ENCODE measurements around the gene RIPPLY2. TPM values are rescaled to one million over a fixed set of nuclear protein-coding genes. Genes with fewer than 3 reads are reported as not detected.

RIPPLY2 gene
- total and polyA plus RNA-seq, 2 donors (not counting 3 experiments of a cell fraction or from before 2014, with no cell fraction given) = 0.25 to 0.53 TPM

DNA sequence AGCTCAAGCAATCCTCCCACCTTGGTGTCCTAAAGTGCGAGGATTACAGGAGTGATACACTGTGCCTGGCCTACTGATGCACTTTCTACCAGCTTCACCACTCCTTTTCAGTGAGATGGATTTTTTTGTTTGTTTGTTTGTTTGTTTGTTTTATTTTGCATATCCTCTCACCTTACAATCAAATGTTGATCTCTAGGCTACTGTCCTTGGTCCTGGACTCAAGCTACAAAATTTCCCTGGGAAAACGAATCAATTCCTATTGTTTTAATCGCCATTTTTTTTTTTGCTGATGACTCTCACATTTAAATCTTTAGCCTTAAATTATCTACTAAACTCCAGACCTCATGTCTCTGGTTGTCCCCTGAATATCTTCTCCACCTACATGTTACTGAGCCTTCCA is 3.5 kb upstream of the RIPPLY2 start:
- FAIRE-seq = no peak

More for the DNA sequence above, 3.5 kb upstream of the RIPPLY2 start:
- no peaks in the 10 kb centered on the region for H3K79me2 ChIP-seq (ENCODE audit: control insufficient read depth, insufficient read depth, low read length)
- ChIA-PET CTCF (interaction anchor here (1.0 kb wide), 1 partner anchor 10 kb away, joined by 4 read pairs; the partner anchor contains the start of gene CYB5R4), POLR2A (no interaction called here)
- H3K4me2 ChIP-seq (ENCODE audit: insufficient read depth, low read length) = no peak overlapping the region
- TF ChIP-seq FOS (IDR thresholded peaks at IDR 0.05; ENCODE audit: borderline replicate concordance, insufficient read depth, low read length) = no peak
- TF ChIP-seq, protein P1, sequence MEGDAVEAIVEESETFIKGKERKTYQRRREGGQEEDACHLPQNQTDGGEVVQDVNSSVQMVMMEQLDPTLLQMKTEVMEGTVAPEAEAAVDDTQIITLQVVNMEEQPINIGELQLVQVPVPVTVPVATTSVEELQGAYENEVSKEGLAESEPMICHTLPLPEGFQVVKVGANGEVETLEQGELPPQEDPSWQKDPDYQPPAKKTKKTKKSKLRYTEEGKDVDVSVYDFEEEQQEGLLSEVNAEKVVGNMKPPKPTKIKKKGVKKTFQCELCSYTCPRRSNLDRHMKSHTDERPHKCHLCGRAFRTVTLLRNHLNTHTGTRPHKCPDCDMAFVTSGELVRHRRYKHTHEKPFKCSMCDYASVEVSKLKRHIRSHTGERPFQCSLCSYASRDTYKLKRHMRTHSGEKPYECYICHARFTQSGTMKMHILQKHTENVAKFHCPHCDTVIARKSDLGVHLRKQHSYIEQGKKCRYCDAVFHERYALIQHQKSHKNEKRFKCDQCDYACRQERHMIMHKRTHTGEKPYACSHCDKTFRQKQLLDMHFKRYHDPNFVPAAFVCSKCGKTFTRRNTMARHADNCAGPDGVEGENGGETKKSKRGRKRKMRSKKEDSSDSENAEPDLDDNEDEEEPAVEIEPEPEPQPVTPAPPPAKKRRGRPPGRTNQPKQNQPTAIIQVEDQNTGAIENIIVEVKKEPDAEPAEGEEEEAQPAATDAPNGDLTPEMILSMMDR (IDR thresholded peaks at IDR 0.05; ENCODE audit: extremely low read depth in 1 of 2, insufficient read depth in 1 of 2, low read depth in 1 of 2, low read length in 2 of 2) = no peak
- TF ChIP-seq EZH2 (IDR thresholded peaks at IDR 0.05; ENCODE audit: borderline replicate concordance, low read depth, low read length, severe bottlenecking) = no peak
- no peak for TF ChIP-seq POLR2AphosphoS5 (IDR thresholded peaks at IDR 0.05; ENCODE audit: insufficient read depth, low read depth, low read length)
- TF ChIP-seq, protein P2, sequence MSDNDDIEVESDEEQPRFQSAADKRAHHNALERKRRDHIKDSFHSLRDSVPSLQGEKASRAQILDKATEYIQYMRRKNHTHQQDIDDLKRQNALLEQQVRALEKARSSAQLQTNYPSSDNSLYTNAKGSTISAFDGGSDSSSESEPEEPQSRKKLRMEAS (IDR thresholded peaks at IDR 0.05; ENCODE audit: insufficient read depth, insufficient read length) = no peak
- TF ChIP-seq POLR2A (IDR thresholded peaks at IDR 0.05; ENCODE audit: low read depth, low read length) = no peak
- no peak for TF ChIP-seq MYC (IDR thresholded peaks at IDR 0.05; ENCODE audit: low read depth, low read length)
- TF ChIP-seq GATA2 (IDR thresholded peaks at IDR 0.05; ENCODE audit: insufficient read depth, insufficient read length, low read depth, low read length) = no peak
- TF ChIP-seq JUN (IDR thresholded peaks at IDR 0.05; ENCODE audit: borderline replicate concordance, insufficient read depth, insufficient read length, low read depth) = no peak
- intact Hi-C loops (cut with micrococcal nuclease) (no loop called here), dilution Hi-C loops (cut with MboI; ENCODE audit: extremely low pct_ligation_motif_present, low sequenced_read_pairs) (no loop called here)
- no TSS peak for BruUV-seq (replicated peaks)
- H3K36me3 ChIP-seq (ENCODE audit: control insufficient read depth in 2 of 2, extremely low read depth in 1 of 2, insufficient read depth in 2 of 2, low read length in 2 of 2) = no peaks in the 10 kb centered on the region
- H3K27ac ChIP-seq (ENCODE audit: insufficient read depth, low read depth, low read length) = no peak overlapping the region
- H3K9me3 ChIP-seq (replicated peaks; ENCODE audit: control insufficient read depth, insufficient read depth, low read length) = no peaks in the 10 kb centered on the region
- no peaks in the 10 kb centered on the region for H3K9me1 ChIP-seq (replicated peaks; ENCODE audit: control insufficient read depth, extremely low read depth, insufficient read depth, low read length)
- H3K27me3 ChIP-seq (ENCODE audit: control insufficient read depth in 2 of 2, insufficient read depth in 2 of 2, low read length in 2 of 2) = peaks cover 20 to 30% of the 10 kb centered on the region in 2 experiments
- no peak for DNase-seq (ENCODE audit: low read depth, low spot score)
- no peak overlapping the region for H2AFZ ChIP-seq (ENCODE audit: low read depth, low read length)
- H3K4me1 ChIP-seq (ENCODE audit: control insufficient read depth, extremely low read depth, insufficient read depth, low read length) = peaks cover 13% of the 10 kb centered on the region
- no peak overlapping the region for H3K9ac ChIP-seq (replicated peaks; ENCODE audit: extremely low read depth, insufficient read depth, low read length)
- H4K20me1 ChIP-seq (replicated peaks; ENCODE audit: control insufficient read depth, extremely low read depth, insufficient read depth, low read length) = no peaks in the 10 kb centered on the region
- no peak overlapping the region for H3K4me3 ChIP-seq (replicated peaks in 1 of 3; ENCODE audit: insufficient read depth in 1 of 3, low read depth in 1 of 3, low read length in 3 of 3)
